K562 (cell line): ENCODE data around the gene RAPGEF5. TPM values are rescaled to one million over a fixed set of nuclear protein-coding genes. Genes with fewer than 3 reads are reported as not detected.

ENCODE experiments used
- ATAC-seq: fragments of 200-7000 bp; cut with Tn5 transposase; 3 replicates; pipeline ENCODE4 v1.9.1; 2020; ENCODE audit warnings: moderate library complexity
- BruUV-seq: library from RNA; stranded (reverse); fragments of 400-500 nt; replicated peaks from 2 replicates; lab custom pipeline; 2021; lab: Mats Ljungman, UMichigan
- CTCF ChIA-PET: fragments of 300-600 bp; formaldehyde crosslinking; extraction: SDS; loops from one replicate; lab custom pipeline; 2021; ENCODE audit warnings: low intra/inter-chr PET ratio; lab: Yijun Ruan, JAX
- POLR2A ChIA-PET: fragments of 300-600, 350-650 bp; sonication (Branson Sonifier 250); formaldehyde crosslinking; extraction: SDS; loops from one replicate; lab custom pipeline; 2021; ENCODE audit warnings: antibody characterized with exemption, inconsistent platforms; lab: Yijun Ruan, JAX
- DNase-seq, 4 experiments: peaks; one replicate each; pipeline versions ENCODE4 v3.0.0 to v3.0.0-alpha.2; 2011 to 2018; ENCODE audit warnings: low spot score in 3 of 4, mixed read lengths in 3 of 4; ENCODE audit errors: extremely low read depth in 1 of 4
- FAIRE-seq: peaks from 2 replicates; lab custom pipeline; 2011; peaks lifted over from hg19 to GRCh38; lab: Jason Lieb, UNC
- H2AFZ ChIP-seq: 2 replicates; pipeline ENCODE4 v1.6.0; 2011; ENCODE audit warnings: low read depth, low read length, control low read depth, inconsistent platforms
- H3K27ac ChIP-seq: fragments of 200-600 bp; 3 replicates; pipeline ENCODE4 v1.8.0; 2011; ENCODE audit warnings: low read depth, mild to moderate bottlenecking, control low read depth, inconsistent platforms, low read length, moderate library complexity, mixed read lengths; ENCODE audit errors: extremely low read depth
- H3K27me3 ChIP-seq, 2 experiments: fragments of 300-600 bp in 1 of 2; 2 replicates in 1 of 2; 3 replicates in 1 of 2; pipeline versions ENCODE4 v1.6.0 to v1.8.0; 2011; ENCODE audit warnings: inconsistent platforms in 2 of 2, low read length in 2 of 2, mild to moderate bottlenecking in 1 of 2, mixed read lengths in 1 of 2, moderate library complexity in 1 of 2; ENCODE audit not compliant: control insufficient read depth in 2 of 2, insufficient read depth in 2 of 2
- H3K36me3 ChIP-seq: fragments of 300-600 bp; 3 replicates; pipeline ENCODE4 v1.8.0; 2011; ENCODE audit warnings: mild to moderate bottlenecking, low read length, inconsistent platforms; ENCODE audit not compliant: control insufficient read depth, insufficient read depth
- H3K4me1 ChIP-seq, 2 experiments: fragments of 200-600 bp in 1 of 2; replicated peaks in 1 of 2; 2 replicates in 1 of 2; 3 replicates in 1 of 2; pipeline versions ENCODE4 v1.5.1 to v1.8.0; 2011; ENCODE audit warnings: inconsistent platforms in 2 of 2, low read length in 2 of 2, mild to moderate bottlenecking in 1 of 2, mixed read lengths in 1 of 2, moderate library complexity in 1 of 2; ENCODE audit not compliant: control insufficient read depth in 2 of 2, insufficient read depth in 2 of 2
- H3K4me2 ChIP-seq: 2 replicates; pipeline ENCODE4 v1.6.1; 2011; ENCODE audit warnings: low read length, control low read depth, inconsistent platforms, mixed read lengths; ENCODE audit not compliant: insufficient read depth
- H3K4me3 ChIP-seq: fragments of 200-600 bp; sonication (generic), shearing (Covaris generic); 2 replicates; pipeline ENCODE4 v1.5.1; 2016; ENCODE audit warnings: control low read depth, inconsistent platforms
- H3K79me2 ChIP-seq: fragments of 200-600 bp; 3 replicates; pipeline ENCODE4 v1.8.0; 2011; ENCODE audit warnings: low read length, inconsistent platforms; ENCODE audit not compliant: control insufficient read depth, insufficient read depth
- H3K9ac ChIP-seq, 2 experiments: 2 replicates each; pipeline versions ENCODE4 v1.6.0 to v1.6.1; 2011; ENCODE audit warnings: low read depth in 2 of 2, low read length in 2 of 2, control low read depth in 1 of 2, inconsistent platforms in 1 of 2, mild to moderate bottlenecking in 1 of 2, mixed read lengths in 1 of 2; ENCODE audit not compliant: insufficient read depth in 1 of 2
- H3K9me1 ChIP-seq: one replicate; pipeline ENCODE4 v1.6.0; 2011; ENCODE audit warnings: inconsistent platforms, mild to moderate bottlenecking, low read length, moderate library complexity; ENCODE audit not compliant: control insufficient read depth, insufficient read depth
- H3K9me3 ChIP-seq: replicated peaks from 2 replicates; pipeline ENCODE4 v1.5.1; 2011; ENCODE audit warnings: low read depth, low read length, inconsistent platforms; ENCODE audit not compliant: control insufficient read depth, insufficient read depth
- H4K20me1 ChIP-seq: replicated peaks from 2 replicates; pipeline ENCODE4 v1.6.1; 2011; ENCODE audit warnings: low read length, inconsistent platforms, mixed read lengths; ENCODE audit not compliant: control insufficient read depth, insufficient read depth
- CHD7 ChIP-seq: fragments of 200-600 bp; sonication (generic); IDR thresholded peaks from one replicate; pipeline ENCODE4 v1.6.1; 2012; ENCODE audit warnings: mild to moderate bottlenecking, low read depth, low read length, inconsistent platforms
- GABPB2 ChIP-seq: fragments of 250-450 bp; sonication (Bioruptor Pico); conservative IDR thresholded peaks from 2 replicates; pipeline ENCODE4 v1.5.1; 2021; ENCODE audit warnings: mild to moderate bottlenecking
- HMG20B ChIP-seq: fragments of 250-450 bp; sonication (Bioruptor Pico); IDR thresholded peaks from 2 replicates; pipeline ENCODE4 v1.5.0; 2021; ENCODE audit warnings: mild to moderate bottlenecking
- POLR2A ChIP-seq: fragments of 450-650 bp; conservative IDR thresholded peaks from 2 replicates; pipeline ENCODE4 v1.6.1; 2016
- TFAP4 ChIP-seq: sonication (generic); formaldehyde crosslinking; IDR thresholded peaks from 2 replicates; pipeline ENCODE4 v1.8.0; 2022; ENCODE audit warnings: missing genetic modification reagents, mild to moderate bottlenecking, moderate library complexity, borderline replicate concordance
- TSC22D4 ChIP-seq: fragments of 450-650 bp; IDR thresholded peaks from 2 replicates; pipeline ENCODE4 v1.6.1; 2016; ENCODE audit warnings: missing genetic modification characterization, missing biosample characterization, control low read depth
- ZKSCAN3 ChIP-seq: fragments of 250-450 bp; sonication (Bioruptor Pico); IDR thresholded peaks from 2 replicates; pipeline ENCODE4 v1.4.0; 2020
- ZNF655 ChIP-seq: fragments of 250-450 bp; sonication (Bioruptor Pico); IDR thresholded peaks from 2 replicates; pipeline ENCODE4 v1.5.0; 2021
- ZNF75A ChIP-seq: fragments of 450-650 bp; formaldehyde crosslinking; IDR thresholded peaks from 2 replicates; pipeline ENCODE4 v1.4.0; 2020; ENCODE audit warnings: mild to moderate bottlenecking
- WGBS: fragments of 100-300 bp; shearing (Covaris generic); methylation state at CpG from one replicate; pipeline ENCODE4 v1.1.6; 2016; ENCODE audit warnings: low coverage, mixed read lengths; ENCODE audit not compliant: insufficient coverage; ENCODE audit errors: missing lambda C conversion rate; 5-methylcytosine and 5-hydroxymethylcytosine counted together
- in situ Hi-C: fragments of 300-500 bp; cut with MboI; formaldehyde crosslinking; loops from 4 replicates; pipeline ENCODE4 v1.15.0; 2018; ENCODE audit warnings: inconsistent platforms, mixed read lengths
- intact Hi-C: fragments of 100-400 bp; cut with micrococcal nuclease; formaldehyde crosslinking; loops from 2 replicates; pipeline ENCODE4 v1.14.2; 2022
- polyA plus RNA-seq, 8 experiments: library from polyadenylated mRNA; depleted of rRNA in 4 of 8; stranded (reverse) in 5 of 8; unstranded in 3 of 8; fragments of >200 nt; fragmentation: Nextera tagmentation in 2 of 8; fragmentation: Illumina TruSeq in 1 of 8; extraction: Ambion mirVana in 2 of 8; extraction: Trizol in 1 of 8; gene quantifications; 2 replicates each; pipeline versions ENCODE4 v1.2.1 to v1.2.3, GENCODE V29; 2011 to 2014; ENCODE audit warnings: inconsistent platforms in 1 of 8, missing spikeins in 1 of 8
- total RNA-seq, 7 experiments: library from RNA; depleted of rRNA in 6 of 7; stranded (reverse); fragments of >200 nt in 6 of 7; fragmentation: Illumina TruSeq in 2 of 7; extraction: Trizol in 2 of 7; gene quantifications; 2 replicates each; pipeline versions ENCODE4 v1.2.1 to v1.2.3, GENCODE V29; 2011 to 2021; ENCODE audit warnings: low replicate concordance in 1 of 7

The RAPGEF5 gene
- total and polyA plus RNA-seq, 9 of the 15 experiments (the other 6 are each of a cell fraction or from before 2014, with no cell fraction given), result 0.39 to 2.0 (median 1.1) TPM

- no peak overlapping the region for H3K27ac ChIP-seq
- FAIRE-seq (no peak), ATAC-seq (no peak), DNase-seq (no peak)
- no peaks in the 10 kb centered on the region for H3K79me2 ChIP-seq
- 36% methylated on average over 6 of the region's 7 CpGs for WGBS
- peaks cover 3 to 15% of the 10 kb centered on the region in 2 experiments; a peak in 4 of 5 replicates for H3K4me1 ChIP-seq
- H3K9me3 ChIP-seq, result no peaks in the 10 kb centered on the region
- H3K9me1 ChIP-seq, result no peaks in the 10 kb centered on the region
- in situ Hi-C loops (loop anchor here (10.0 to 25.0 kb wide), 2 partner anchors 180 to 623 kb away; partner anchors contain the start of gene IL6), intact Hi-C loops (loop anchor here (5.0 kb wide), 1 partner anchor 143 kb away; no protein-coding TSS in a partner anchor)
- no peaks in the 10 kb centered on the region for H3K36me3 ChIP-seq
- peaks cover 2 to 6% of the 10 kb centered on the region in 2 experiments; a peak in 2 of 5 replicates for H3K27me3 ChIP-seq
- no peak overlapping the region for H3K4me3 ChIP-seq
- H3K4me2 ChIP-seq, result no peak overlapping the region
- POLR2A ChIA-PET, result interaction anchor here (0.6 to 1.7 kb wide), 3 partner anchors 31 to 371 kb away, joined by 3 read pairs; no protein-coding TSS in a partner anchor
- H2AFZ ChIP-seq, result no peak overlapping the region
- H4K20me1 ChIP-seq, result no peaks in the 10 kb centered on the region
- CTCF ChIA-PET, result interaction anchor here (0.6 kb wide), 1 partner anchor 11 kb away, joined by 3 read pairs; no protein-coding TSS in a partner anchor
- BruUV-seq, result no TSS peak
- H3K9ac ChIP-seq, result no peak overlapping the region
- TF ChIP-seq TFAP4 (CRISPR knock-in tag) (no peak), GABPB2 (CRISPR knock-in tag) (no peak), CHD7 (no peak), POLR2A (no peak), ZNF75A (CRISPR knock-in tag) (no peak), ZNF655 (CRISPR knock-in tag) (no peak), HMG20B (CRISPR knock-in tag) (no peak), ZKSCAN3 (CRISPR knock-in tag) (no peak), TSC22D4 (tag) (no peak)
Measured at GRCh38 chr7:22114440-22114981, 242.4 kb downstream of the RAPGEF5 start.
